ENCODE results near the gene PDGFB. TPM values are rescaled to one million over a fixed set of nuclear protein-coding genes. Genes with fewer than 3 reads are reported as not detected.

The PDGFB gene
- total and polyA plus RNA-seq, 9 of the 15 experiments (the other 6 are each of a cell fraction or from before 2014, with no cell fraction given): 0.07 to 4.0 (median 0.48) TPM; not detected in 1

DNA sequence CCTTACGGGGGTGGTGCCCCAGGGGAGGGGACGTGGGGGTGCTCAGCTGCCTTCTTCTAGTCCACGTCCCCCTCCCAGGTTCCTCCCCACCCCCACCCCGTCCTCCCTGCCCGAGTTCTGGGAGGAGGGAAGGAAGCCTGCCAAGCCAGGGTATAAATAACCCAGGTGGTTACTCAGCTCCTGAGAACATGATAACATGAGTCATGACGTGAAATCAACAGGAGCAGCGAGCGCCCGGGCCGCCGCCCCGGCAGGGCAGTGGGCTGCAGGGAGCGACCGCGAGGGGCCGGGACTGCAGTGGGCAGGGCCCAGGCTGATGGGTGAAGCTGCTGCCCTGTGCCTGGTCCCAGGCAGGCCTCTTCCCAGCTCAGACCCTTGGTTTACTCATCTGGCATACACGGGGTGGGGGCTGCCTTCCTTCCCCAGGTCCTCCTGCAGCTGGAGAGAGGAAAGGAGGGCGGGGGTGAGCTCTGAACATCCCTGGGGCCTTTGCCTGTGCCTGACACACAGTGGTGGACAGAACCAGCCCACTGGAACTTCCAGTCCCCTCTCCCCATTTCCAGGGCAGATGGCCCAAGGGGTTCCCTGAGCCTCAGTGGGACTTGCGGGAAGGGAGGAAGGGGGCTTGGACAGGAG, 8.8 kb upstream of the PDGFB start (continued):
- TF ChIP-seq MYC (IDR thresholded peaks at IDR 0.05; ENCODE audit: low read depth, low read length) (no peak), MYC (CRISPR knock-in tag; IDR thresholded peaks at IDR 0.05; ENCODE audit: borderline replicate concordance, low read depth) (no peak), MEIS2 (IDR thresholded peaks at IDR 0.05; ENCODE audit: partially characterized antibody) (peak; percentile 47), ARID2 (IDR thresholded peaks at IDR 0.05) (no peak), ZNF699 (CRISPR knock-in tag; IDR thresholded peaks at IDR 0.05; ENCODE audit: insufficient replicate concordance) (no peak), CREB1 (IDR thresholded peaks at IDR 0.05) (0 out of 2 replicates have a peak, but pooled peaks have one; percentile 17), CREB1 (CRISPR knock-in tag; IDR thresholded peaks at IDR 0.05) (no peak), KLF6 (CRISPR knock-in tag; IDR thresholded peaks at IDR 0.05; ENCODE audit: borderline replicate concordance) (no peak), PML (IDR thresholded peaks at IDR 0.05; ENCODE audit: low read length) (no peak), CTBP1 (IDR thresholded peaks at IDR 0.05; ENCODE audit: borderline replicate concordance) (peak; percentile 44; the same call in 1 of the 2 replicates), ZZZ3 (IDR thresholded peaks at IDR 0.05) (no peak), NELFE (IDR thresholded peaks at IDR 0.05; ENCODE audit: insufficient read depth, insufficient read length) (no peak), DIDO1 (tag; IDR thresholded peaks at IDR 0.05; ENCODE audit: low read depth) (no peak), IFI16 (CRISPR knock-in tag; IDR thresholded peaks at IDR 0.05) (no peak), RB1 (IDR thresholded peaks at IDR 0.05; ENCODE audit: low read depth) (no peak), CBFA2T3 (IDR thresholded peaks at IDR 0.05) (peak; percentile 34; the same call in 1 of the 2 replicates), CREM (IDR thresholded peaks at IDR 0.05; ENCODE audit: low read depth) (peak; percentile 54), BHLHE40 (IDR thresholded peaks at IDR 0.05; ENCODE audit: low read length) (no peak), JUND (IDR thresholded peaks at IDR 0.05; ENCODE audit: borderline replicate concordance, low read depth, low read length) (peak; percentile 78), JUND (tag; IDR thresholded peaks at IDR 0.05; ENCODE audit: borderline replicate concordance, low read depth, low read length) (peak; percentile 60; the same call in 1 of the 3 replicates), ZKSCAN1 (IDR thresholded peaks at IDR 0.05; ENCODE audit: low read depth, low read length) (no peak), MTA3 (IDR thresholded peaks at IDR 0.05; ENCODE audit: borderline replicate concordance) (no peak)
- TF ChIP-seq, protein P1, sequence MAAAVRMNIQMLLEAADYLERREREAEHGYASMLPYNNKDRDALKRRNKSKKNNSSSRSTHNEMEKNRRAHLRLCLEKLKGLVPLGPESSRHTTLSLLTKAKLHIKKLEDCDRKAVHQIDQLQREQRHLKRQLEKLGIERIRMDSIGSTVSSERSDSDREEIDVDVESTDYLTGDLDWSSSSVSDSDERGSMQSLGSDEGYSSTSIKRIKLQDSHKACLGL (CRISPR knock-in tag; IDR thresholded peaks at IDR 0.05; ENCODE audit: borderline replicate concordance, poor library complexity, severe bottlenecking): no peak
- TF ChIP-seq, protein P2, sequence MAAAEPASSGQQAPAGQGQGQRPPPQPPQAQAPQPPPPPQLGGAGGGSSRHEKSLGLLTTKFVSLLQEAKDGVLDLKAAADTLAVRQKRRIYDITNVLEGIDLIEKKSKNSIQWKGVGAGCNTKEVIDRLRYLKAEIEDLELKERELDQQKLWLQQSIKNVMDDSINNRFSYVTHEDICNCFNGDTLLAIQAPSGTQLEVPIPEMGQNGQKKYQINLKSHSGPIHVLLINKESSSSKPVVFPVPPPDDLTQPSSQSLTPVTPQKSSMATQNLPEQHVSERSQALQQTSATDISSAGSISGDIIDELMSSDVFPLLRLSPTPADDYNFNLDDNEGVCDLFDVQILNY (CRISPR knock-in tag; IDR thresholded peaks at IDR 0.05): no peak
- TF ChIP-seq, protein P3, sequence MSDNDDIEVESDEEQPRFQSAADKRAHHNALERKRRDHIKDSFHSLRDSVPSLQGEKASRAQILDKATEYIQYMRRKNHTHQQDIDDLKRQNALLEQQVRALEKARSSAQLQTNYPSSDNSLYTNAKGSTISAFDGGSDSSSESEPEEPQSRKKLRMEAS (CRISPR knock-in tag; IDR thresholded peaks at IDR 0.05): no peak
- TF ChIP-seq, protein P4, sequence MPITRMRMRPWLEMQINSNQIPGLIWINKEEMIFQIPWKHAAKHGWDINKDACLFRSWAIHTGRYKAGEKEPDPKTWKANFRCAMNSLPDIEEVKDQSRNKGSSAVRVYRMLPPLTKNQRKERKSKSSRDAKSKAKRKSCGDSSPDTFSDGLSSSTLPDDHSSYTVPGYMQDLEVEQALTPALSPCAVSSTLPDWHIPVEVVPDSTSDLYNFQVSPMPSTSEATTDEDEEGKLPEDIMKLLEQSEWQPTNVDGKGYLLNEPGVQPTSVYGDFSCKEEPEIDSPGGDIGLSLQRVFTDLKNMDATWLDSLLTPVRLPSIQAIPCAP (CRISPR knock-in tag; IDR thresholded peaks at IDR 0.05; ENCODE audit: borderline replicate concordance): no peak
- TF ChIP-seq, protein P5, sequence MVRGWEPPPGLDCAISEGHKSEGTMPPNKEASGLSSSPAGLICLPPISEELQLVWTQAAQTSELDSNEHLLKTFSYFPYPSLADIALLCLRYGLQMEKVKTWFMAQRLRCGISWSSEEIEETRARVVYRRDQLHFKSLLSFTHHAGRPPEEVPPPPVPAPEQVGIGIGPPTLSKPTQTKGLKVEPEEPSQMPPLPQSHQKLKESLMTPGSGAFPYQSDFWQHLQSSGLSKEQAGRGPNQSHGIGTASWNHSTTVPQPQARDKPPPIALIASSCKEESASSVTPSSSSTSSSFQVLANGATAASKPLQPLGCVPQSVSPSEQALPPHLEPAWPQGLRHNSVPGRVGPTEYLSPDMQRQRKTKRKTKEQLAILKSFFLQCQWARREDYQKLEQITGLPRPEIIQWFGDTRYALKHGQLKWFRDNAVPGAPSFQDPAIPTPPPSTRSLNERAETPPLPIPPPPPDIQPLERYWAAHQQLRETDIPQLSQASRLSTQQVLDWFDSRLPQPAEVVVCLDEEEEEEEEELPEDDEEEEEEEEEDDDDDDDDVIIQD (CRISPR knock-in tag; IDR thresholded peaks at IDR 0.05): no peak

Measured in K562 (cell line).